Uterus (tissue), 2 donors: ENCODE data around the gene SMPD4.

ENCODE experiments used
- POLR2A ChIP-seq, 2 donors: fragments of 450-650 bp; IDR thresholded peaks; one replicate each; pipeline ENCODE4 v1.6.1; 2016; ENCODE audit warnings: antibody characterized with exemption in 2 of 2, mild to moderate bottlenecking in 1 of 2, moderate library complexity in 1 of 2
- TF ChIP-seq, protein P1 (sequence below), 4 experiments: fragments of 200-600 bp in 2 of 4; fragments of 450-650 bp in 2 of 4; sonication (generic) in 2 of 4; IDR thresholded peaks; one replicate each; pipeline ENCODE4 v1.5.1; 2016 to 2019; ENCODE audit warnings: antibody characterized with exemption in 4 of 4, mild to moderate bottlenecking in 2 of 4, moderate library complexity in 1 of 4

GRCh38 chr2:130187268-130187667, 5.9 kb upstream of the SMPD4 start:
- no peak for TF ChIP-seq POLR2A (IDR thresholded peaks at IDR 0.05)
- TF ChIP-seq, protein P1, sequence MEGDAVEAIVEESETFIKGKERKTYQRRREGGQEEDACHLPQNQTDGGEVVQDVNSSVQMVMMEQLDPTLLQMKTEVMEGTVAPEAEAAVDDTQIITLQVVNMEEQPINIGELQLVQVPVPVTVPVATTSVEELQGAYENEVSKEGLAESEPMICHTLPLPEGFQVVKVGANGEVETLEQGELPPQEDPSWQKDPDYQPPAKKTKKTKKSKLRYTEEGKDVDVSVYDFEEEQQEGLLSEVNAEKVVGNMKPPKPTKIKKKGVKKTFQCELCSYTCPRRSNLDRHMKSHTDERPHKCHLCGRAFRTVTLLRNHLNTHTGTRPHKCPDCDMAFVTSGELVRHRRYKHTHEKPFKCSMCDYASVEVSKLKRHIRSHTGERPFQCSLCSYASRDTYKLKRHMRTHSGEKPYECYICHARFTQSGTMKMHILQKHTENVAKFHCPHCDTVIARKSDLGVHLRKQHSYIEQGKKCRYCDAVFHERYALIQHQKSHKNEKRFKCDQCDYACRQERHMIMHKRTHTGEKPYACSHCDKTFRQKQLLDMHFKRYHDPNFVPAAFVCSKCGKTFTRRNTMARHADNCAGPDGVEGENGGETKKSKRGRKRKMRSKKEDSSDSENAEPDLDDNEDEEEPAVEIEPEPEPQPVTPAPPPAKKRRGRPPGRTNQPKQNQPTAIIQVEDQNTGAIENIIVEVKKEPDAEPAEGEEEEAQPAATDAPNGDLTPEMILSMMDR (IDR thresholded peaks at IDR 0.05) = no peak
